CD8-positive, alpha-beta memory T cell (primary cell): ENCODE measurements around the gene SCN11A. TPM values are rescaled to one million over a fixed set of nuclear protein-coding genes. Genes with fewer than 3 reads are reported as not detected.

Experiments
- CTCF ChIA-PET: fragments of 350-600 bp; sonication (Branson Sonifier 250); formaldehyde crosslinking; loops from one replicate; lab custom pipeline; 2021; ENCODE audit warnings: antibody characterized with exemption; lab: Charles Lee
- POLR2A ChIA-PET: fragments of 350-600 bp; sonication (Branson Sonifier 250); formaldehyde crosslinking; loops from one replicate; lab custom pipeline; 2021; ENCODE audit warnings: antibody characterized with exemption; lab: Charles Lee
- DNase-seq, 5 donors: peaks; one replicate each; pipeline versions ENCODE4 v3.0.0 to v3.0.0-alpha.2; 2020 to 2022; ENCODE audit warnings: mixed read lengths in 1 of 5
- H3K27ac ChIP-seq: one replicate; pipeline ENCODE4 v1.7.0; 2013; ENCODE audit warnings: low read depth, mild to moderate bottlenecking, low read length, moderate library complexity
- H3K27me3 ChIP-seq: 2 replicates; pipeline ENCODE4 v1.7.0; 2013; ENCODE audit warnings: low read length, mild to moderate bottlenecking; ENCODE audit not compliant: insufficient read depth, poor library complexity, severe bottlenecking
- H3K36me3 ChIP-seq: 2 replicates; pipeline ENCODE4 v1.7.0; 2013; ENCODE audit warnings: mild to moderate bottlenecking, low read length, moderate library complexity; ENCODE audit not compliant: insufficient read depth
- H3K4me1 ChIP-seq: 2 replicates; pipeline ENCODE4 v1.7.0; 2013; ENCODE audit warnings: mild to moderate bottlenecking, low read length, moderate library complexity; ENCODE audit not compliant: insufficient read depth
- H3K4me3 ChIP-seq: 2 replicates; pipeline ENCODE4 v1.7.0; 2013; ENCODE audit warnings: mild to moderate bottlenecking, low read length
- H3K9me3 ChIP-seq: 2 replicates; pipeline ENCODE4 v1.7.0; 2013; ENCODE audit warnings: mild to moderate bottlenecking, low read length
- H3K27ac Mint-ChIP-seq, 8 donors: one replicate each; pipeline ENCODE4 v1.8.0; 2020 to 2021; ENCODE audit warnings: mixed read lengths in 8 of 8, mild to moderate bottlenecking in 6 of 8, inconsistent platforms in 3 of 8, moderate library complexity in 3 of 8
- H3K27me3 Mint-ChIP-seq, 2 donors: one replicate each; pipeline ENCODE4 v1.8.0; 2020 to 2021; ENCODE audit warnings: mixed read lengths in 2 of 2, mild to moderate bottlenecking in 1 of 2, moderate library complexity in 1 of 2
- H3K36me3 Mint-ChIP-seq, 3 donors: one replicate each; pipeline ENCODE4 v1.8.0; 2020 to 2021; ENCODE audit warnings: mixed read lengths in 3 of 3, inconsistent platforms in 1 of 3, mild to moderate bottlenecking in 1 of 3
- H3K4me1 Mint-ChIP-seq, 3 donors: one replicate each; pipeline ENCODE4 v1.8.0; 2020 to 2021; ENCODE audit warnings: mixed read lengths in 3 of 3, inconsistent platforms in 1 of 3, mild to moderate bottlenecking in 1 of 3
- H3K4me3 Mint-ChIP-seq, 7 donors: one replicate each; pipeline ENCODE4 v1.8.0; 2020 to 2021; ENCODE audit warnings: mixed read lengths in 7 of 7, mild to moderate bottlenecking in 6 of 7, moderate library complexity in 4 of 7, inconsistent platforms in 2 of 7
- H3K9me3 Mint-ChIP-seq, 5 donors: one replicate each; pipeline ENCODE4 v1.8.0; 2020 to 2022; ENCODE audit warnings: mixed read lengths in 5 of 5, mild to moderate bottlenecking in 3 of 5, moderate library complexity in 2 of 5, inconsistent platforms in 1 of 5
- polyA plus RNA-seq: library from polyadenylated mRNA; unstranded; fragments of 300-500 nt; fragmentation: Illumina TruSeq; gene quantifications from one replicate; pipeline ENCODE4 v1.2.3, GENCODE V29; 2021
- total RNA-seq, 2 experiments: library from RNA; stranded (reverse); gene quantifications; one replicate each; pipeline ENCODE4 v1.2.3, GENCODE V29; 2021

SCN11A gene
- under 1 TPM; 0.07 to 0.09 TPM for total RNA-seq
- polyA plus RNA-seq = not detected

DNA sequence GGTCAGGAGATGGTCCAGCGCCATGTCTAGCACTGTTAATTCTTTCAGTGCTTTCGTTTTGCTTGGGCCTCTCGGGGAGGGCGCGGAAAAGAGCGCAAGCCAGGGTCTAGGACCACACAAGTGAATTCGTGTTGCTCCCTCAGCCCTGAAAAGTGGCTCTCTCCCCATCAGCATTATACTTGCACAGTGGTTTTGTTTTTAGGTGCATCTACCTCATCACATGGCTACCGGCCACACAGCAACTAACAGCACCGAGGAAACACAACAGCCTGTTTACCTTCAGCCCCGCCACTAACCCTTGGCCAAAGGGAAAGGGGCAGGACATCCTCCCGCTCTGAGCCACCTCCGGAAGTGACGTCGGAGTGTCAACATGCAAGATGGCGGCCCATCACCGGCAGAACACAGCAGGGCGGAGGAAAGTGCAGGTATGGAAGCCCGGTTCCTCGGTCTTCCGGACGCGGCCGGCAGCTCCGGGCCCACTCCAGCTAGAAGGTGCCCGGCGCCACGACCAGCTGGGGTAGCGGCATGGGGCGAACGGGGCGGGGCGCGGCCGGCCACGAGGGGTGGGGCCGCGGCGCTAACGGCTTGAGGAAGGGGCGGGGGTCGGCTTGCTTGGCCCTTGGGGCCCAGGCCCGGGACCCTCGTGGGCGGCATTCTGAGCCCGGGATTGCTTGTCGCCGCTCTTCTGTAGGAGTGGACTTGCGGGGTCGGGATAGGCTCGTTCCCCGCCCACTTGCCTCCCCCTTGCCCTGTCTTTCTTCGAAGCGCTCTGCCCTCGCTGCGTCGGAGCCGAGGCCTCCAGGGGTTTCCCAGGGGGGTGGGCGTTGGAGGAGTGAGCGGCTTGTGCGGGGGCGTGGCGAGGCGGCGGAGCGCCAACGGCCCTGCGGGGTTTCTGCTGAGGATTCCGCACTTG, at the start of gene SCN11A, which contains the start of gene WDR48:
SCN11A (minus strand) TSS at position 296 of the 913 bp plus-strand sequence. CDS start 101,582 bp downstream, outside the sequence.
WDR48 (plus strand) TSS at position 368 of the 913 bp plus-strand sequence; CDS start at position 378, 10 bp downstream.
- Histone ChIP-seq H3K27ac (peak within 1 kb of the TSS; percentile 86), H3K9me3 (no peaks in the 10 kb centered on the region), H3K36me3 (no peaks in the 10 kb centered on the region), H3K27me3 (no peaks in the 10 kb centered on the region), H3K4me1 (peaks cover 26% of the 10 kb centered on the region), H3K4me3 (peak within 1 kb of the TSS; percentile 75)
- Mint-ChIP-seq H3K9me3 (no peaks in the 10 kb centered on the region), H3K4me3 (peak within 1 kb of the TSS; percentile 90 to 98 (median 95)), H3K36me3 (peaks cover 0 to 11% (median 0%) of the 10 kb centered on the region in 3 donors), H3K4me1 (peaks cover 42 to 85% (median 77%) of the 10 kb centered on the region in 3 donors), H3K27ac (peak within 1 kb of the TSS; percentile 95 to 100 (median 100)), H3K27me3 (peaks cover 0 to 1% of the 10 kb centered on the region in 2 donors)
- CTCF ChIA-PET = interaction anchor here (1.3 kb wide), 1 partner anchor 236 kb away, joined by 3 read pairs; no protein-coding TSS in a partner anchor
- POLR2A ChIA-PET = interaction anchor here (1.0 kb wide), 1 partner anchor 332 kb away, joined by 4 read pairs; no protein-coding TSS in a partner anchor
- DNase-seq = peak; percentile 86 to 97 (median 90)

DNA sequence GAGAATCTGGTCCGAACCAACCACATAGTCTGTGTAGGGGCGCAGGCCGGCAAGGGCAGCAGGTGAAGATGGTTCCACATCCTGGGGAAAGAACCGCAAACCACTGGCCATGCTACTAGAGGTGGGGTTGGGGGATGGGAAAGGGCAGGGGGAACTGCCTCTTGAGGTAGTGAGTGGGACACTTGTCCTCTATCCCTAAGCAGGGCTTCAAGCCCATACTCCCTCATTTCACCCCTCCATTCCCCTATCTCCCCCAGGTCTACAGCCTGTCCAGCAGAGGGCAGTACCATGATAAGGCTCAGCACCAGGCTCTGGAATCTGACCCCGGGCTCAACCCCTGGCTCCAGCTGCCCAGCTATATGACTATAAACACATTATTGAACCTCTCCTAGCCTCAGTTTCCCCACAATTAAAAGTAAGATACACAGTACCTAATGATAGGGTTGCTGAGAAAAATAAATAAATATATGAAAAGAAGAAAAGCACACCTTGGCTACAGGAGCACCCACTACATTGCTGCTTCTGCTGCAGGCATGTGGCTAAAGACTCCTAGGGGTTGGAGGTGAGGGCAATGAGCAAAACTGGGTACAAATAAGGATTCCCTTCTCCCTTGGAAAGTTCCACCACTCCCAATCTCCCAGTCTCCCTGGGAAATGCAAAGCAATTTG, 49.4 kb upstream of the SCN11A start:
- Mint-ChIP-seq H3K36me3 (peaks cover 0 to 36% (median 4%) of the 10 kb centered on the region in 3 donors), H3K27ac (peak overlapping the region in 4 of 8 donors; percentile 23 to 92 (median 62)), H3K4me1 (peaks cover 30 to 43% (median 36%) of the 10 kb centered on the region in 3 donors), H3K9me3 (no peaks in the 10 kb centered on the region), H3K4me3 (peak overlapping the region in 1 of 7 donors; percentile 35), H3K27me3 (no peaks in the 10 kb centered on the region)
- Histone ChIP-seq H3K9me3 (no peaks in the 10 kb centered on the region), H3K4me3 (no peak overlapping the region), H3K36me3 (peaks cover 10% of the 10 kb centered on the region), H3K27me3 (no peaks in the 10 kb centered on the region), H3K27ac (no peak overlapping the region), H3K4me1 (peaks cover 10% of the 10 kb centered on the region)
- peak in 4 of 5 donors; percentile 29 to 66 (median 40) for DNase-seq
- ChIA-PET POLR2A (no interaction called here), CTCF (interaction anchor here (0.6 to 3.3 kb wide), 5 partner anchors 12 to 190 kb away, joined by 3 to 14 read pairs (median 3); no protein-coding TSS in a partner anchor)

DNA sequence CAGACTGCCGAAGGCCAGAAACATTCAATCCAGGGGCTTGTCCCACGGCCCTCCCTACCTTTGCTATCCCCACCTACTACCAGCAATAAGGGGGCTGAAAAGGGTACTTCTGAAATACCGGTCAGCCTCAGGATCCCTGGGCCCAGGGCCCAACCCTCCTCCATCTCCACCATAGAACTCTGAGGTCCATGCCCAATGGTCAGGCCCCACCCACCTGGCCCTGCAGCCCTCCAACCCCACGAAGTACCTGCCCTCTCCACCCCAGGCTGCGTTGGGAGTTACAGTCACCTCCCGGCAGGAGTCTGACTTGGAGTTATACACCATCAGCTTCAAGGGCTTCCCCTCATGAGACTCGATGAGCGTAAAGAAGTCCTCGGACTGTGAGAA, 48.7 kb upstream of the SCN11A start:
- Mint-ChIP-seq H3K9me3 (no peaks in the 10 kb centered on the region), H3K4me3 (no peak overlapping the region), H3K27ac (peak overlapping the region in 1 of 8 donors; percentile 8), H3K27me3 (no peaks in the 10 kb centered on the region), H3K4me1 (peaks cover 24 to 36% (median 29%) of the 10 kb centered on the region in 3 donors), H3K36me3 (peaks cover 0 to 43% (median 5%) of the 10 kb centered on the region in 3 donors)
- Histone ChIP-seq H3K4me3 (no peak overlapping the region), H3K27ac (no peak overlapping the region), H3K27me3 (no peaks in the 10 kb centered on the region), H3K36me3 (peaks cover 11% of the 10 kb centered on the region), H3K4me1 (peaks cover 3% of the 10 kb centered on the region), H3K9me3 (no peaks in the 10 kb centered on the region)
- DNase-seq = no peak
- CTCF ChIA-PET = interaction anchor here (1.9 to 3.3 kb wide), 2 partner anchors 187 to 191 kb away, joined by 13 to 14 read pairs; no protein-coding TSS in a partner anchor
- POLR2A ChIA-PET = no interaction called here

DNA sequence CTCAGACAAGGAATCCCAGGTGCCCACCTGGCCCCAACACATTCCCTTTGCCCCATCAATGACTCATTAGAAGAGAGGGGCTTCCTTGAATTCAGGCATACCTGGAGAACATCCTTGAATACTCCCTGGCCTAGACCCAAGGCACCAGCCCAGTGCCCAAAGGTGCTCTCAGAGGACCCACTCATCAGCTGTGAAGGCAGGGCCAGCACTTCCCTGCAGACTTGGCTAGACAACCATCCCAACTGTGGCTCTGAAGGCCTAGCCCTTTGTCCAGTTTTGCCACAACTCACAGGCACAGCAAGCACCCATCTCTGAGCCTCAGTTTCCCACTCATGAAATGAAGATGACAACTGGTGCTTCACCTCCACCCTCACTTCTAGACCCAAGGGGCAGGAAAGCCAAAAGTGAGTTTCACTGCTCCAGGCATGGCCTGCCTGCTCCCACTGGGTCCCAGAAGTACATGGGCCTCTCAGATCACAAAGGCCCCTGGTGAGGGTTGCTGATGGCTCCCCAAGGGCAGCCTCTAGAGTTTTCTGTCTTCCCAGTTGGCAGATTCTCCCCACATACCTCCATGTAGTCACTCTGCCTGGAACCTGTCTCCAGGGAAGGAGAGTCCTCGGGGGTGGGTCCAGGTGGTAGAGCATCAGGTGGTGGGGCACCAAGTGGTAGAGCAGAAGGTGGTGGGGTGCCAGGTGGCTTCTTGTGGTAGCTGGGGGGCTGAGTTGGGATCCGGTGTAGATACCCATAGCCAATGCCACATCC, 48.2 kb upstream of the SCN11A start:
- peaks cover 17% of the 10 kb centered on the region for H3K36me3 ChIP-seq

GRCh38 chr3:39099242-39099641, 47.5 kb upstream of the SCN11A start:
- Mint-ChIP-seq H3K27me3 (no peaks in the 10 kb centered on the region), H3K4me3 (no peak overlapping the region), H3K9me3 (no peaks in the 10 kb centered on the region), H3K36me3 (peaks cover 0 to 55% (median 15%) of the 10 kb centered on the region in 3 donors), H3K27ac (peak overlapping the region in 3 of 8 donors; percentile 23 to 70 (median 30)), H3K4me1 (peaks cover 18 to 27% (median 19%) of the 10 kb centered on the region in 3 donors)
- no peaks in the 10 kb centered on the region for H3K9me3 ChIP-seq
- no peaks in the 10 kb centered on the region for H3K4me1 ChIP-seq
- POLR2A ChIA-PET = no interaction called here
- no peak for DNase-seq
- CTCF ChIA-PET = interaction anchor here (3.3 kb wide), 1 partner anchor 192 kb away, joined by 13 read pairs; no protein-coding TSS in a partner anchor
- no peak overlapping the region for H3K4me3 ChIP-seq
- peaks cover 23% of the 10 kb centered on the region for H3K36me3 ChIP-seq
- no peaks in the 10 kb centered on the region for H3K27me3 ChIP-seq
- no peak overlapping the region for H3K27ac ChIP-seq

More for the DNA sequence above, 48.2 kb upstream of the SCN11A start:
- H3K27me3 ChIP-seq = no peaks in the 10 kb centered on the region
- no peak overlapping the region for H3K27ac ChIP-seq
- Mint-ChIP-seq H3K27me3 (no peaks in the 10 kb centered on the region), H3K27ac (peak overlapping the region in 4 of 8 donors; percentile 30 to 67 (median 36)), H3K36me3 (peaks cover 0 to 48% (median 8%) of the 10 kb centered on the region in 3 donors), H3K4me3 (no peak overlapping the region), H3K9me3 (no peaks in the 10 kb centered on the region), H3K4me1 (peaks cover 18 to 30% (median 24%) of the 10 kb centered on the region in 3 donors)
- POLR2A ChIA-PET = no interaction called here
- no peaks in the 10 kb centered on the region for H3K4me1 ChIP-seq
- CTCF ChIA-PET = interaction anchor here (1.9 to 3.3 kb wide), 2 partner anchors 188 to 191 kb away, joined by 13 to 14 read pairs; no protein-coding TSS in a partner anchor
- H3K9me3 ChIP-seq = no peaks in the 10 kb centered on the region
- H3K4me3 ChIP-seq = no peak overlapping the region
- DNase-seq = no peak

GRCh38 chr3:39098473-39099000, 46.8 kb upstream of the SCN11A start:
- H3K27me3 ChIP-seq = no peaks in the 10 kb centered on the region
- DNase-seq = no peak
- H3K9me3 Mint-ChIP-seq = no peaks in the 10 kb centered on the region
- no peak overlapping the region for H3K27ac ChIP-seq
- ChIA-PET CTCF (interaction anchor here (3.3 kb wide), 1 partner anchor 193 kb away, joined by 13 read pairs; no protein-coding TSS in a partner anchor), POLR2A (no interaction called here)
- peaks cover 15 to 25% (median 16%) of the 10 kb centered on the region in 3 donors for H3K4me1 Mint-ChIP-seq
- H3K27me3 Mint-ChIP-seq = no peaks in the 10 kb centered on the region
- no peaks in the 10 kb centered on the region for H3K4me1 ChIP-seq
- H3K4me3 ChIP-seq = no peak overlapping the region
- no peak overlapping the region for H3K4me3 Mint-ChIP-seq
- H3K27ac Mint-ChIP-seq = no peak overlapping the region
- H3K9me3 ChIP-seq = no peaks in the 10 kb centered on the region
- peaks cover 0 to 62% (median 21%) of the 10 kb centered on the region in 3 donors for H3K36me3 Mint-ChIP-seq
- peaks cover 24% of the 10 kb centered on the region for H3K36me3 ChIP-seq
